B cell (primary cell): ENCODE measurements around the gene CATSPERD. TPM values are rescaled to one million over a fixed set of nuclear protein-coding genes. Genes with fewer than 3 reads are reported as not detected.

Experiments
- ATAC-seq: fragments of 200-7000 bp; cut with Tn5 transposase; one replicate; pipeline ENCODE4 v1.10.0; 2021; ENCODE audit warnings: low read depth, mild to moderate bottlenecking, moderate number of reproducible peaks, moderate library complexity
- CTCF ChIA-PET: fragments of 350-600 bp; sonication (Branson Sonifier 250); formaldehyde crosslinking; loops from one replicate; lab custom pipeline; 2021; ENCODE audit warnings: antibody characterized with exemption, inconsistent platforms; lab: Charles Lee
- POLR2A ChIA-PET: fragments of 350-600 bp; sonication (Branson Sonifier 250); formaldehyde crosslinking; loops from one replicate; lab custom pipeline; 2021; ENCODE audit warnings: antibody characterized with exemption; lab: Charles Lee
- DNase-seq: peaks from one replicate; pipeline ENCODE4 v3.0.0; 2013
- H2AFZ ChIP-seq: 2 replicates; pipeline ENCODE4 v1.6.1; 2012; ENCODE audit warnings: mild to moderate bottlenecking, low read depth, low read length; ENCODE audit not compliant: insufficient read depth, poor library complexity, severe bottlenecking
- H3K27ac ChIP-seq, 2 donors: 1 replicate in 1 of 2; 2 replicates in 1 of 2; pipeline ENCODE4 v1.5.1; 2012 to 2013; ENCODE audit warnings: low read length in 2 of 2, mild to moderate bottlenecking in 2 of 2, moderate library complexity in 1 of 2
- H3K27me3 ChIP-seq, 4 experiments: fragments of 200-600 bp in 1 of 4; sonication (generic) in 1 of 4; replicated peaks in 1 of 4; 1 replicate in 2 of 4; 2 replicates in 2 of 4; pipeline versions ENCODE4 v1.6.1 to v1.7.0; 2013 to 2016; ENCODE audit warnings: low read length in 3 of 4, mild to moderate bottlenecking in 2 of 4, mixed read lengths in 1 of 4, moderate library complexity in 1 of 4; ENCODE audit not compliant: insufficient read depth in 4 of 4, control insufficient read depth in 3 of 4; ENCODE audit errors: control extremely low read depth in 1 of 4
- H3K36me3 ChIP-seq, 2 experiments: replicated peaks in 1 of 2; 1 replicate in 1 of 2; 2 replicates in 1 of 2; pipeline versions ENCODE4 v1.6.1 to v1.7.1; 2013; ENCODE audit warnings: low read length in 1 of 2; ENCODE audit not compliant: insufficient read depth in 2 of 2, control insufficient read depth in 1 of 2; ENCODE audit errors: control extremely low read depth in 1 of 2, extremely low read depth in 1 of 2
- H3K4me1 ChIP-seq, 2 donors: fragments of 200-600 bp in 1 of 2; sonication (generic) in 1 of 2; 1 replicate in 1 of 2; 2 replicates in 1 of 2; pipeline versions ENCODE4 v1.5.1 to v1.6.1; 2013 to 2017; ENCODE audit warnings: low read length in 2 of 2; ENCODE audit not compliant: control insufficient read depth in 2 of 2, insufficient read depth in 2 of 2
- H3K4me2 ChIP-seq: replicated peaks from 2 replicates; pipeline ENCODE3; 2012; ENCODE audit warnings: mild to moderate bottlenecking, low read depth, low read length; ENCODE audit not compliant: poor library complexity, severe bottlenecking
- H3K4me3 ChIP-seq, 5 experiments: fragments of 200-600 bp in 1 of 5; sonication (generic) in 1 of 5; 1 replicate in 3 of 5; 2 replicates in 2 of 5; pipeline versions ENCODE4 v1.5.1 to v1.7.0; 2011 to 2016; ENCODE audit warnings: low read length in 4 of 5, mild to moderate bottlenecking in 4 of 5, low read depth in 2 of 5, control low read depth in 1 of 5, moderate library complexity in 1 of 5; ENCODE audit not compliant: insufficient read depth in 1 of 5; ENCODE audit errors: control extremely low read depth in 1 of 5, extremely low read depth in 1 of 5
- H3K79me2 ChIP-seq: fragments of 200-600 bp; sonication (generic); one replicate; pipeline ENCODE4 v1.6.0; 2016; ENCODE audit warnings: low read length; ENCODE audit not compliant: control insufficient read depth, insufficient read depth
- H3K9ac ChIP-seq: fragments of 200-600 bp; sonication (generic); 2 replicates; pipeline ENCODE4 v1.6.1; 2017; ENCODE audit warnings: mild to moderate bottlenecking, low read length, moderate library complexity
- H3K9me3 ChIP-seq, 3 donors: one replicate each; pipeline versions ENCODE4 v1.6.1 to v1.7.1; 2013; ENCODE audit warnings: low read length in 2 of 3; ENCODE audit not compliant: control insufficient read depth in 2 of 3, insufficient read depth in 1 of 3; ENCODE audit errors: control extremely low read depth in 1 of 3
- H4K20me1 ChIP-seq: 2 replicates; pipeline ENCODE4 v1.6.0; 2012; ENCODE audit warnings: mild to moderate bottlenecking, low read length; ENCODE audit not compliant: insufficient read depth, control insufficient read depth, poor library complexity, severe bottlenecking
- H3K27ac Mint-ChIP-seq: one replicate; pipeline ENCODE4 v1.8.0; 2021; ENCODE audit warnings: mixed read lengths
- H3K27me3 Mint-ChIP-seq: one replicate; pipeline ENCODE4 v1.8.0; 2021; ENCODE audit warnings: mixed read lengths
- H3K4me1 Mint-ChIP-seq: one replicate; pipeline ENCODE4 v1.8.0; 2021; ENCODE audit warnings: mixed read lengths
- H3K4me3 Mint-ChIP-seq: one replicate; pipeline ENCODE4 v1.8.0; 2021; ENCODE audit warnings: mixed read lengths
- H3K9me3 Mint-ChIP-seq: one replicate; pipeline ENCODE4 v1.8.0; 2022; ENCODE audit warnings: mixed read lengths; ENCODE audit not compliant: insufficient read depth
- EZH2 ChIP-seq: IDR thresholded peaks from 2 replicates; pipeline ENCODE4 v1.6.1; 2012; ENCODE audit warnings: borderline replicate concordance, low read depth, mild to moderate bottlenecking, moderate library complexity, low read length; ENCODE audit not compliant: insufficient read depth, poor library complexity, severe bottlenecking
- WGBS: methylation state at CpG from one replicate; pipeline ENCODE4 v1.1.5; 2013; ENCODE audit warnings: missing lambda C conversion rate; ENCODE audit not compliant: insufficient coverage; 5-methylcytosine and 5-hydroxymethylcytosine counted together
- intact Hi-C: fragments of 100-400 bp; cut with micrococcal nuclease; formaldehyde crosslinking; loops from one replicate; pipeline ENCODE4 v1.10.0; 2022
- polyA plus RNA-seq: library from polyadenylated mRNA; depleted of rRNA; stranded (reverse); fragments of >200 nt; gene quantifications from 2 replicates; pipeline ENCODE4 v1.2.3, GENCODE V29; 2012
- total RNA-seq, 2 donors: library from RNA; stranded (reverse); fragments of 120-200 nt in 1 of 2; gene quantifications; 1 replicate in 1 of 2; 2 replicates in 1 of 2; pipeline versions ENCODE4 v1.2.3 to v1.2.4, GENCODE V29; 2013 to 2022
- TF ChIP-seq, protein P1 (sequence below): fragments of 200-600 bp; IDR thresholded peaks from one replicate; pipeline ENCODE4 v1.8.0; 2022; ENCODE audit warnings: antibody characterized with exemption, mild to moderate bottlenecking

CATSPERD gene
- total and polyA plus RNA-seq, 2 donors (not counting 1 experiment from before 2014, with no cell fraction given), result not detected

GRCh38 chr19:5694956-5695648, 25.3 kb upstream of the CATSPERD start:
- no peaks in the 10 kb centered on the region for H3K9me3 Mint-ChIP-seq
- Histone ChIP-seq H3K4me3 (no peak overlapping the region), H3K27me3 (no peaks in the 10 kb centered on the region), H3K4me1 (peaks cover 3 to 20% of the 10 kb centered on the region in 2 donors), H3K4me2 (no peak overlapping the region), H3K9me3 (no peaks in the 10 kb centered on the region), H3K27ac (no peak overlapping the region), H3K79me2 (peaks cover 40% of the 10 kb centered on the region), H3K36me3 (peaks cover 0 to 66% of the 10 kb centered on the region in 2 experiments), H3K9ac (no peak overlapping the region), H4K20me1 (peaks cover 91% of the 10 kb centered on the region), H2AFZ (no peak overlapping the region)
- H3K27ac Mint-ChIP-seq, result peak overlapping the region; percentile 20
- ChIA-PET POLR2A (interaction anchor here (0.8 to 1.0 kb wide), 2 partner anchors 8 to 9 kb away, joined by 3 to 4 read pairs; no protein-coding TSS in a partner anchor), CTCF (no interaction called here)
- DNase-seq (no peak), ATAC-seq (no peak)
- no peaks in the 10 kb centered on the region for H3K27me3 Mint-ChIP-seq
- H3K4me3 Mint-ChIP-seq, result no peak overlapping the region
- intact Hi-C loops, result loop anchor here (5.0 kb wide), 1 partner anchor 973 kb away; the partner anchor contains the start of gene DPP9
- H3K4me1 Mint-ChIP-seq, result peaks cover 27% of the 10 kb centered on the region
- TF ChIP-seq, protein P1, sequence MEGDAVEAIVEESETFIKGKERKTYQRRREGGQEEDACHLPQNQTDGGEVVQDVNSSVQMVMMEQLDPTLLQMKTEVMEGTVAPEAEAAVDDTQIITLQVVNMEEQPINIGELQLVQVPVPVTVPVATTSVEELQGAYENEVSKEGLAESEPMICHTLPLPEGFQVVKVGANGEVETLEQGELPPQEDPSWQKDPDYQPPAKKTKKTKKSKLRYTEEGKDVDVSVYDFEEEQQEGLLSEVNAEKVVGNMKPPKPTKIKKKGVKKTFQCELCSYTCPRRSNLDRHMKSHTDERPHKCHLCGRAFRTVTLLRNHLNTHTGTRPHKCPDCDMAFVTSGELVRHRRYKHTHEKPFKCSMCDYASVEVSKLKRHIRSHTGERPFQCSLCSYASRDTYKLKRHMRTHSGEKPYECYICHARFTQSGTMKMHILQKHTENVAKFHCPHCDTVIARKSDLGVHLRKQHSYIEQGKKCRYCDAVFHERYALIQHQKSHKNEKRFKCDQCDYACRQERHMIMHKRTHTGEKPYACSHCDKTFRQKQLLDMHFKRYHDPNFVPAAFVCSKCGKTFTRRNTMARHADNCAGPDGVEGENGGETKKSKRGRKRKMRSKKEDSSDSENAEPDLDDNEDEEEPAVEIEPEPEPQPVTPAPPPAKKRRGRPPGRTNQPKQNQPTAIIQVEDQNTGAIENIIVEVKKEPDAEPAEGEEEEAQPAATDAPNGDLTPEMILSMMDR, result no peak
- no peak for TF ChIP-seq EZH2
- 91% methylated on average over 7 of the region's 8 CpGs for WGBS

- Histone ChIP-seq H3K79me2 (peaks cover 39% of the 10 kb centered on the region), H3K4me3 (no peak overlapping the region), H4K20me1 (peaks cover 89% of the 10 kb centered on the region), H3K9ac (no peak overlapping the region), H3K4me2 (no peak overlapping the region), H3K4me1 (peaks cover 3 to 15% of the 10 kb centered on the region in 2 donors), H3K27ac (no peak overlapping the region), H3K36me3 (peaks cover 0 to 69% of the 10 kb centered on the region in 2 experiments), H3K9me3 (no peaks in the 10 kb centered on the region), H3K27me3 (no peaks in the 10 kb centered on the region), H2AFZ (no peak overlapping the region)
- DNase-seq (no peak), ATAC-seq (no peak)
- TF ChIP-seq, protein P1, result no peak
- no peak for TF ChIP-seq EZH2
- intact Hi-C loops, result no loop called here
- ChIA-PET CTCF (no interaction called here), POLR2A (interaction anchor here (0.8 to 1.0 kb wide), 2 partner anchors 8 to 9 kb away, joined by 3 to 4 read pairs; no protein-coding TSS in a partner anchor)
- H3K4me1 Mint-ChIP-seq, result peaks cover 22% of the 10 kb centered on the region
- no peaks in the 10 kb centered on the region for H3K27me3 Mint-ChIP-seq
- WGBS, result 78% methylated on average over 28 of the region's 28 CpGs
- no peak overlapping the region for H3K4me3 Mint-ChIP-seq
- no peaks in the 10 kb centered on the region for H3K9me3 Mint-ChIP-seq
- H3K27ac Mint-ChIP-seq, result peak overlapping the region; percentile 20
These were observed 24.7 kb upstream of the CATSPERD start for GRCh38 chr19:5695649-5696195.
